HepG2 (cell line): ENCODE measurements around the gene TMEM63C.

ENCODE experiments used
- BRCA1 ChIP-seq: sonication (generic); formaldehyde crosslinking; IDR thresholded peaks from 2 replicates; pipeline ENCODE4 v1.4.0; 2020; ENCODE audit warnings: missing genetic modification reagents
- BRF2 ChIP-seq: sonication (generic); formaldehyde crosslinking; IDR thresholded peaks from 2 replicates; pipeline ENCODE4 v1.8.1; 2022; ENCODE audit warnings: mild to moderate bottlenecking, missing genetic modification reagents
- CTCF ChIP-seq: sonication (generic); formaldehyde crosslinking; IDR thresholded peaks from 2 replicates; pipeline ENCODE4 v1.5.0; 2020; ENCODE audit warnings: mild to moderate bottlenecking, missing genetic modification reagents, moderate library complexity
- PCBP2 ChIP-seq: fragments of 200-400 bp; formaldehyde crosslinking; optimal IDR thresholded peaks from 2 replicates; pipeline ENCODE3; 2018; ENCODE audit warnings: low read length, low read depth; ENCODE audit not compliant: poor library complexity, severe bottlenecking
- SIN3A ChIP-seq: IDR thresholded peaks from 2 replicates; pipeline ENCODE4 v1.6.1; 2011; ENCODE audit warnings: low read depth, mild to moderate bottlenecking, control low read depth, low read length, borderline replicate concordance
- ZNF331 ChIP-seq: sonication (generic); formaldehyde crosslinking; IDR thresholded peaks from 2 replicates; pipeline ENCODE4 v1.4.0; 2020; ENCODE audit warnings: missing genetic modification reagents
- ZNF550 ChIP-seq: sonication (generic); formaldehyde crosslinking; IDR thresholded peaks from 2 replicates; pipeline ENCODE4 v1.4.0; 2020; ENCODE audit warnings: mild to moderate bottlenecking, missing genetic modification reagents, borderline replicate concordance
- ZNF780A ChIP-seq: sonication (generic); formaldehyde crosslinking; IDR thresholded peaks from 2 replicates; pipeline ENCODE4 v1.8.0; 2022; ENCODE audit warnings: mild to moderate bottlenecking, missing genetic modification reagents, moderate library complexity
- TF ChIP-seq, protein P1 (sequence below): sonication (generic); formaldehyde crosslinking; IDR thresholded peaks from 2 replicates; pipeline ENCODE4 v1.8.1; 2023; ENCODE audit warnings: missing genetic modification reagents, inconsistent platforms, borderline replicate concordance
- TF ChIP-seq, protein P2 (sequence below): sonication (generic); formaldehyde crosslinking; IDR thresholded peaks from 2 replicates; pipeline ENCODE4 v1.5.1; 2020; ENCODE audit warnings: mild to moderate bottlenecking, moderate library complexity, missing genetic modification reagents

DNA sequence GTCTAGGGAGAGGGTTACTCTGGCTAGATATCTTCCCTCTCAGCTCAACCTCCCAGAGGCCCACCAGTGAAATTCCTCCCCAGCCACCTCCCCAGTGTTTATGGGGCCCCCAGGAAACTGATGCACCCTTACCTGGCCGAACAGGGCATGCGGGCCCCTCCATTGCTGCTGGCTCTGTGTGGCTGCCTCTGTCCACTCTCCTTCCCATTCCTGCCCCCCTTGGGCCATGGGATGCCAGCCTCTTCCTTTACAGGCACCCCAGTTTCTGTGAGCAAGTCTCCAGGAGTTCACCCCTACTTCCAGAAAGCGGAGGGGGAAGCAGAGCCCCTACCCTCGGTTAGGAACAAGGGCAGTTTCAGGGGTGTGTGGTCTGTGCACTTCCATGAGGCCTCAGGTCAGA, 20.6 kb upstream of the TMEM63C start:
- TF ChIP-seq SIN3A (no peak), BRCA1 (no peak), ZNF331 (CRISPR knock-in tag) (no peak), PCBP2 (no peak), ZNF780A (CRISPR knock-in tag) (no peak), CTCF (CRISPR knock-in tag) (no peak), ZNF550 (CRISPR knock-in tag) (no peak), BRF2 (CRISPR knock-in tag) (no peak)
- TF ChIP-seq, protein P1, sequence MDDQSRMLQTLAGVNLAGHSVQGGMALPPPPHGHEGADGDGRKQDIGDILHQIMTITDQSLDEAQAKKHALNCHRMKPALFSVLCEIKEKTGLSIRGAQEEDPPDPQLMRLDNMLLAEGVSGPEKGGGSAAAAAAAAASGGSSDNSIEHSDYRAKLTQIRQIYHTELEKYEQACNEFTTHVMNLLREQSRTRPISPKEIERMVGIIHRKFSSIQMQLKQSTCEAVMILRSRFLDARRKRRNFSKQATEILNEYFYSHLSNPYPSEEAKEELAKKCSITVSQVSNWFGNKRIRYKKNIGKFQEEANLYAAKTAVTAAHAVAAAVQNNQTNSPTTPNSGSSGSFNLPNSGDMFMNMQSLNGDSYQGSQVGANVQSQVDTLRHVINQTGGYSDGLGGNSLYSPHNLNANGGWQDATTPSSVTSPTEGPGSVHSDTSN (CRISPR knock-in tag): no peak
- TF ChIP-seq, protein P2, sequence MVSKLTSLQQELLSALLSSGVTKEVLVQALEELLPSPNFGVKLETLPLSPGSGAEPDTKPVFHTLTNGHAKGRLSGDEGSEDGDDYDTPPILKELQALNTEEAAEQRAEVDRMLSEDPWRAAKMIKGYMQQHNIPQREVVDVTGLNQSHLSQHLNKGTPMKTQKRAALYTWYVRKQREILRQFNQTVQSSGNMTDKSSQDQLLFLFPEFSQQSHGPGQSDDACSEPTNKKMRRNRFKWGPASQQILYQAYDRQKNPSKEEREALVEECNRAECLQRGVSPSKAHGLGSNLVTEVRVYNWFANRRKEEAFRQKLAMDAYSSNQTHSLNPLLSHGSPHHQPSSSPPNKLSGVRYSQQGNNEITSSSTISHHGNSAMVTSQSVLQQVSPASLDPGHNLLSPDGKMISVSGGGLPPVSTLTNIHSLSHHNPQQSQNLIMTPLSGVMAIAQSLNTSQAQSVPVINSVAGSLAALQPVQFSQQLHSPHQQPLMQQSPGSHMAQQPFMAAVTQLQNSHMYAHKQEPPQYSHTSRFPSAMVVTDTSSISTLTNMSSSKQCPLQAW (CRISPR knock-in tag): no peak
